ENCODE results near the gene PRKG1.

GRCh38 chr10:51832652-51833383, 758.5 kb downstream of the PRKG1 start:
- TF ChIP-seq CTCF (conservative IDR thresholded peaks at IDR 0.05 in 1 of 2, IDR thresholded peaks at IDR 0.05 in 1 of 2; ENCODE audit: low read depth in 1 of 2, low read length in 2 of 2) (no peak), EZH2 (IDR thresholded peaks at IDR 0.05; ENCODE audit: low read length, missing control alignments) (no peak)
